Liver (tissue), 3 donors: ENCODE results near the gene RRP15.

Experiments used
- ATF3 ChIP-seq: IDR thresholded peaks from 2 replicates; pipeline ENCODE4 v1.6.1; 2016; ENCODE audit warnings: antibody characterized with exemption
- CTCF ChIP-seq: fragments of 150-350 bp; IDR thresholded peaks from 2 replicates; pipeline ENCODE4 v1.5.1; 2017; ENCODE audit warnings: improper control_type of control experiment, low read depth, low read length; ENCODE audit not compliant: missing input control
- FOXA1 ChIP-seq: IDR thresholded peaks from 2 replicates; pipeline ENCODE4 v1.6.1; 2016; ENCODE audit warnings: antibody characterized with exemption
- FOXA2 ChIP-seq: IDR thresholded peaks from 2 replicates; pipeline ENCODE4 v1.6.1; 2016; ENCODE audit warnings: antibody characterized with exemption
- GABPA ChIP-seq, 2 donors: IDR thresholded peaks in 1 of 2; conservative IDR thresholded peaks in 1 of 2; 2 replicates each; pipeline ENCODE4 v1.6.1; 2016; ENCODE audit warnings: antibody characterized with exemption in 2 of 2, mild to moderate bottlenecking in 1 of 2, moderate library complexity in 1 of 2
- HNF4A ChIP-seq, 2 donors: conservative IDR thresholded peaks; 2 replicates each; pipeline ENCODE4 v1.6.1; 2016; ENCODE audit warnings: antibody characterized with exemption in 2 of 2, mild to moderate bottlenecking in 2 of 2
- HNF4G ChIP-seq: IDR thresholded peaks from 2 replicates; pipeline ENCODE4 v1.6.1; 2016; ENCODE audit warnings: antibody characterized with exemption
- JUND ChIP-seq, 2 donors: IDR thresholded peaks; 2 replicates each; pipeline ENCODE4 v1.6.1; 2016; ENCODE audit warnings: antibody characterized with exemption in 2 of 2
- MAX ChIP-seq: IDR thresholded peaks from 2 replicates; pipeline ENCODE4 v1.6.1; 2016; ENCODE audit warnings: antibody characterized with exemption
- RAD21 ChIP-seq, 2 donors: IDR thresholded peaks; 2 replicates each; pipeline ENCODE4 v1.6.1; 2016; ENCODE audit warnings: antibody characterized with exemption in 2 of 2, mild to moderate bottlenecking in 2 of 2
- REST ChIP-seq: IDR thresholded peaks from 2 replicates; pipeline ENCODE4 v1.6.1; 2016; ENCODE audit warnings: antibody characterized with exemption, mild to moderate bottlenecking
- SP1 ChIP-seq: IDR thresholded peaks from 2 replicates; pipeline ENCODE4 v1.6.1; 2018; ENCODE audit warnings: antibody characterized with exemption, mild to moderate bottlenecking
- TAF1 ChIP-seq: conservative IDR thresholded peaks from 2 replicates; pipeline ENCODE4 v1.6.1; 2016; ENCODE audit warnings: antibody characterized with exemption, mild to moderate bottlenecking
- YY1 ChIP-seq: IDR thresholded peaks from 2 replicates; pipeline ENCODE4 v1.6.1; 2016; ENCODE audit warnings: antibody characterized with exemption, mild to moderate bottlenecking
- donor health status: healthy.
- donor health status: healthy.

GRCh38 chr1:218353656-218354055, 68.6 kb downstream of the RRP15 start:
- TF ChIP-seq ATF3 (no peak), REST (no peak), RAD21 (IDR thresholded peaks at IDR 0.05) (no peak), GABPA (IDR thresholded peaks at IDR 0.05 in 1 of 2, conservative IDR thresholded peaks at IDR 0.05 in 1 of 2) (no peak), FOXA2 (no peak), CTCF (no peak), JUND (IDR thresholded peaks at IDR 0.05) (no peak), YY1 (no peak), MAX (no peak), FOXA1 (no peak), TAF1 (no peak), HNF4G (no peak), SP1 (no peak), HNF4A (conservative IDR thresholded peaks at IDR 0.05) (no peak)
